ENCODE results near the gene TNMD.

DNA sequence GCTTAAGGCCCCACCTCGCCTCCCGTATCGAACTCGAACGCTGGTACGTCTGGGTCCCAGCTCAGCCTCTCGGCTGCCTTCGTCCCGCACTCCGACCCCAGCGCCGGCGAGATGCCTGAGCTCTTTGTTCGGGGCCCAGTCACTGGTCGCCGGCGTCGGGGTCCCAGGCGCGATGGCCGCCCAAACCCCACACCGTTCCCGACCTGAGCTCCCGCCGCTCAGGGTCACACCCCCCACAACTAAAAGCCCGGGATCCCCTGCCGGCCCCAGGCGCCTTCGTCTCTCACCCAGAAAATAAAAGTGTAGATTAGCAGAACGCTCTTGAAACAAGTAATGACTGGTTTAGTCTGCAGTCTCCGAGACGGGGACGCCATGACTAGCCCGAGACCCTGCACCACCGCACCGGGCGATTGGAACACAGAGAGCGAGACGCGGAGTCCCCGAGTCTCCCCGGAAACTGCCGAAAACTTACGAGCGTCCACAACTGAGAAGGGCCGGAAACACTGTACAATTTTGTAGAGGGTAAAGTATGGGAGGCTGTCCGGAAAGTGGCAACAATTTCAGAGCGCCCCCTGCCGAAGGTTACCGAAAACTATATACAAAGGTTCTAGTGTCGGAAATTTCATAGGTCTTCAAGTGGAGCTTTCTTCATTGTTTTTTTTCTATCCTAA is 51.7 kb downstream of the TNMD start, which contains the start of gene TSPAN6:
- TF ChIP-seq, protein P1, sequence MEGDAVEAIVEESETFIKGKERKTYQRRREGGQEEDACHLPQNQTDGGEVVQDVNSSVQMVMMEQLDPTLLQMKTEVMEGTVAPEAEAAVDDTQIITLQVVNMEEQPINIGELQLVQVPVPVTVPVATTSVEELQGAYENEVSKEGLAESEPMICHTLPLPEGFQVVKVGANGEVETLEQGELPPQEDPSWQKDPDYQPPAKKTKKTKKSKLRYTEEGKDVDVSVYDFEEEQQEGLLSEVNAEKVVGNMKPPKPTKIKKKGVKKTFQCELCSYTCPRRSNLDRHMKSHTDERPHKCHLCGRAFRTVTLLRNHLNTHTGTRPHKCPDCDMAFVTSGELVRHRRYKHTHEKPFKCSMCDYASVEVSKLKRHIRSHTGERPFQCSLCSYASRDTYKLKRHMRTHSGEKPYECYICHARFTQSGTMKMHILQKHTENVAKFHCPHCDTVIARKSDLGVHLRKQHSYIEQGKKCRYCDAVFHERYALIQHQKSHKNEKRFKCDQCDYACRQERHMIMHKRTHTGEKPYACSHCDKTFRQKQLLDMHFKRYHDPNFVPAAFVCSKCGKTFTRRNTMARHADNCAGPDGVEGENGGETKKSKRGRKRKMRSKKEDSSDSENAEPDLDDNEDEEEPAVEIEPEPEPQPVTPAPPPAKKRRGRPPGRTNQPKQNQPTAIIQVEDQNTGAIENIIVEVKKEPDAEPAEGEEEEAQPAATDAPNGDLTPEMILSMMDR (IDR thresholded peaks at IDR 0.05), result peak; percentile 84
- TF ChIP-seq SIN3A (IDR thresholded peaks at IDR 0.05; ENCODE audit: borderline replicate concordance, insufficient read depth, low read depth, low read length) (no peak), POLR2AphosphoS5 (IDR thresholded peaks at IDR 0.05; ENCODE audit: low read depth, low read length) (no peak), REST (IDR thresholded peaks at IDR 0.05; ENCODE audit: insufficient read depth in 1 of 2, low read depth in 2 of 2, low read length in 1 of 2) (no peak), TCF7L2 (IDR thresholded peaks at IDR 0.05; ENCODE audit: low read depth, low read length) (no peak)
